Right lobe of liver (tissue), 4 donors: Measurements from ENCODE around the gene CCDC197.

Experiments
- POLR2A ChIP-seq: fragments of 450-650 bp; IDR thresholded peaks from one replicate; pipeline ENCODE4 v1.6.1; 2017; ENCODE audit warnings: antibody characterized with exemption, mild to moderate bottlenecking
- TF ChIP-seq, protein P1 (sequence below), 4 donors: fragments of 200-600 bp in 3 of 4; fragments of 450-650 bp in 1 of 4; IDR thresholded peaks; one replicate each; pipeline versions ENCODE4 v1.5.1 to v1.8.0; 2016 to 2022; ENCODE audit warnings: antibody characterized with exemption in 4 of 4, mild to moderate bottlenecking in 2 of 4
- donor health status: DM: no; HTN: no; CAD: no.
- donor health status: DM: no; HTN: no; CAD: no.
- donor health status: DM: no; HTN: yes; CAD: no.

DNA sequence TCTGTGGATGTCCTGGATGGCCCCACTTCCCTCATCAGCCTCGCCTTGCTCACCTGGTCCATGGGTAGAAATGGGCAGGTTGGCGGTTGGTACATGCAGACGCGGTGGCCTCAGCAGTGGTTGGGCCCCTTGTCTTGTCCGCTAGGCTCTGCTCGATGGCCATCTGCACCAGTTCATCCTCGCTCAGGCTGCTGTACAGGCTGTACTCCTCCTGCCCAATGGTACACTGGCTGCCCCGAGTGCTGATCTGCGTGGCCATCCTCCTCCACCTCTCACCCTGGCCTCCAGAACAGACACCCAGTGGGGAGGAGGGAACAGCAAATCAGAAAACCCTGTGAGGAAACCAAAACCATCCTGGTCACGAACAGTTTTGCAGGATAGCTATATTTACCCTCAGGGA is 32.8 kb upstream of the CCDC197 start:
- TF ChIP-seq, protein P1, sequence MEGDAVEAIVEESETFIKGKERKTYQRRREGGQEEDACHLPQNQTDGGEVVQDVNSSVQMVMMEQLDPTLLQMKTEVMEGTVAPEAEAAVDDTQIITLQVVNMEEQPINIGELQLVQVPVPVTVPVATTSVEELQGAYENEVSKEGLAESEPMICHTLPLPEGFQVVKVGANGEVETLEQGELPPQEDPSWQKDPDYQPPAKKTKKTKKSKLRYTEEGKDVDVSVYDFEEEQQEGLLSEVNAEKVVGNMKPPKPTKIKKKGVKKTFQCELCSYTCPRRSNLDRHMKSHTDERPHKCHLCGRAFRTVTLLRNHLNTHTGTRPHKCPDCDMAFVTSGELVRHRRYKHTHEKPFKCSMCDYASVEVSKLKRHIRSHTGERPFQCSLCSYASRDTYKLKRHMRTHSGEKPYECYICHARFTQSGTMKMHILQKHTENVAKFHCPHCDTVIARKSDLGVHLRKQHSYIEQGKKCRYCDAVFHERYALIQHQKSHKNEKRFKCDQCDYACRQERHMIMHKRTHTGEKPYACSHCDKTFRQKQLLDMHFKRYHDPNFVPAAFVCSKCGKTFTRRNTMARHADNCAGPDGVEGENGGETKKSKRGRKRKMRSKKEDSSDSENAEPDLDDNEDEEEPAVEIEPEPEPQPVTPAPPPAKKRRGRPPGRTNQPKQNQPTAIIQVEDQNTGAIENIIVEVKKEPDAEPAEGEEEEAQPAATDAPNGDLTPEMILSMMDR (IDR thresholded peaks at IDR 0.05) = no peak
- no peak for TF ChIP-seq POLR2A
